Activated CD8-positive, alpha-beta memory T cell treated with anti-CD3 and anti-CD28 coated beads for 1 hour (primary cell): ENCODE data around the gene AMBN.

Experiments
- DNase-seq, 2 donors: peaks; one replicate each; pipeline ENCODE4 v3.0.0-alpha.2; 2020; ENCODE audit warnings: low read depth in 1 of 2; ENCODE audit errors: extremely low read depth in 1 of 2

AMBN gene, protein sequence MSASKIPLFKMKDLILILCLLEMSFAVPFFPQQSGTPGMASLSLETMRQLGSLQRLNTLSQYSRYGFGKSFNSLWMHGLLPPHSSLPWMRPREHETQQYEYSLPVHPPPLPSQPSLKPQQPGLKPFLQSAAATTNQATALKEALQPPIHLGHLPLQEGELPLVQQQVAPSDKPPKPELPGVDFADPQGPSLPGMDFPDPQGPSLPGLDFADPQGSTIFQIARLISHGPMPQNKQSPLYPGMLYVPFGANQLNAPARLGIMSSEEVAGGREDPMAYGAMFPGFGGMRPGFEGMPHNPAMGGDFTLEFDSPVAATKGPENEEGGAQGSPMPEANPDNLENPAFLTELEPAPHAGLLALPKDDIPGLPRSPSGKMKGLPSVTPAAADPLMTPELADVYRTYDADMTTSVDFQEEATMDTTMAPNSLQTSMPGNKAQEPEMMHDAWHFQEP

DNA sequence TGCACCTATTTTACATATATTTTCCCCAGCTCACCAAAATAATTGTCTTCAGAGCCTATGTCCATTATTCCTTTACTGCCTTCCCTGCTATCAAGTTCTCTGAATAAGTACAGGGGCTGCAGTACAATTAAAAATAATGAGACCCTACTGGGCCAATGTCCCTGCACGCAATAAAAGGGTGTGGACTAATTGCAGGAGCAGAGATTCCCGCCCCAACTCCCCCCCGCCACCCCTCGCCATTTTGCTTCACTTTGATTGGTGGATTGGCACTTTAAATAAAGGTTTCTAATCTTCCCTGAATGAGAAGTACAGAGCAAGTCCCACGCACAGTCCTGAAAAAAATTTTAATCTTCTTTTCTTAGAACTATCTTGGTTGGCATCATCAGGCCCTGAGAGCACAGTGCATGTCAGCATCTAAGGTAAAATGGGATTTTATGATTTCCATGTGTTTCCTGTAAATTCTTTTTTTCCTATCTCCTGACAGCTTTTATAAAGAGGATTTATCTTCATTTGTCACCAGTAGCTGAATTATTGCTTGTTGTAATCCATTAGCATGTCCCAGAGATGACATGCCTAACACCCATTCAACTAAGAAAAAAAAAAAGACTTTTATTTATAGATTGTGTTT, at the start of gene AMBN:
Gene AMBN (plus strand): TSS at position 302 of the 628 bp plus-strand sequence. CDS start 103 bp downstream, at position 405.
- DNase-seq: no peak

DNA sequence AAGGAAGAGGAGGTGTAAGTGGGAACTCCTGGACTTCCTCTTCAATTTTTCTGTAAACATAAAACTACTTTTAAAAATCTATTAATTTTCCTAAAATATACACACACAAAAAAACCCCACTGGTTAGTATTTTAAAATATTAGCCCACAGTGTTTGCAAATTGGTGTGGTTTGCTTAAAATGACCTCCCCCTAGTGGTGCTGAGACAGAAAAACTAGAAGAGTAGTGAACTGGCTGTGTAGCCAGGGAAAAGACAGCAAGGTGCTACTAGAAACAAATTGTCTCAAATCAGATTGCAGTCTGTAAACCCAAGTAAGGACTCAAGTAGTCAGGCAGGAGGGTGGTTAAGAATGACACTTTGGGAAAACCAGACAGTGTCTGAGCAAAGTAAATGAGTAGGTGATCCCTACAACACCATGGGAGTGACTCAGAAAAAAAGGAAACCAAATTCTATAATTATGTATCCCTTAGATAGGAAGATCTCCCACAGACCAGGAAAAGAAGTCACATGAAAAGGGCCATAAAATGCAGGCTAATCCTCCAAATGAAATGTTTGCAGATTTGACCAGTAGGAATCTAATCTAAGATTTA, 47.7 kb upstream of the AMBN start:
- DNase-seq: no peak

DNA sequence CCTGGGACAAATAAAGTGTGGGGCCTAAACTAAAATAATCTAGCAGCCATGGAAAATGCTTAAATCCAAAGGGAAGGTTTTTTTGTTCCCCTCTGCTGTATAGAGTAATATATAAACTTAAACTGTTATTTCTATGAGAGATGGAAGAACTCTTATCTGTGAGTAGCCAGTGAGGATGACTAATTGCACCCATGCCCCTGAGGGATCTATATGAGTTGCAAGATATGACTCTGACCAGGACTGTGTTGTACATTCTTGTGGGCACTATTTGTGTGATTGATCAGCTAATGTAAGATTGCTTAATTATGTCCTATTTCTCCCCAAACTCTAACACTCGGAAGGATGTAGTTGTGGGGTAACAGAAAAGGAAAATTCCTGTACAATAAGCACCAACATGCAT, 35.2 kb upstream of the AMBN start:
- DNase-seq: no peak

DNA sequence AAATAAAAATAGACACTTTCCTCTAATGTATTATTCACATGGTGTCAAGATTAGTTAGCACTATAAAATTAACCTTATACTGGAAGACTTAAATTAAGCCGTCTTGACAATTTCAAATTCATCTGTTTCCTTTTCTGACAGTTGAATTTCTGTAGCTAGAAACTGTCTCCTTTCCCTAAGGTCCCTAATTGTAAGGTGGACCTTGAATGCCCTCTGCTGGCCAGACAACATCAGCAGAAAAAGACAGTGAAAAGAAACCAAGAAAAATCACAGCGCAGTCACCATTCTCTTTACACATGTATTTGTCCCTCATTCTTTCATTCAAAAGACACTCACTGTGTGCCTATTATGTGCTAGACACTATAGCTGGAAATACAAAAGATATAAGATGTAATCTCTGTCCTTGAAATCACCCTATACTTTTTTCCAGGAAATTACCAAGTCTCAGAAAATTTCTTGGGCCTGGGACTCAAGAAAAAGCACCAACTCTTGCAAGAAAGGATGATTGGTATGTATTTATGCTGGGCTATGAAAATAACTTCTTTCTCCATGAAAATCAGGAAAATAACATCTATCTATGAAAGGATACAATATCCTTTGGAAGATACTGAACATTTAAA, 32.7 kb upstream of the AMBN start:
- peak in 1 of 2 donors; percentile 3 for DNase-seq

DNA sequence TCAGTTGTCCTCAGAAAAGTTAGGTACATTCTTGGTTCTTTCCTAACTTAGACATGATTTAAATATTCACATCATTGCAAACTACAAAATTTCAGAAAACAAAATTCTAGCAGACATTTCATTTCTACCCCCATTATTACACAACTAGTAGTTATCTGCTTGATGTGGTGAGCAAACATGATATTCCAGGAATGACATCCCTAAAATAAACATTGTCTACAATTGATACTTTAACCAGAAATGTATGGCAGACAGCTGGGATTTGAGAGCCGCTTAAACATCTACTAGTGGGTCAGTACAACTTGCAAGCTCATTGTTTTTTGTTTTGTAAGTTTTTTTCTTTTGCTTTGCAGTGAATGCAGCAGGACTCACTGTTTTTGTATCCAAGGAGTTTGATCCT, 32.1 kb upstream of the AMBN start:
- no peak for DNase-seq

DNA sequence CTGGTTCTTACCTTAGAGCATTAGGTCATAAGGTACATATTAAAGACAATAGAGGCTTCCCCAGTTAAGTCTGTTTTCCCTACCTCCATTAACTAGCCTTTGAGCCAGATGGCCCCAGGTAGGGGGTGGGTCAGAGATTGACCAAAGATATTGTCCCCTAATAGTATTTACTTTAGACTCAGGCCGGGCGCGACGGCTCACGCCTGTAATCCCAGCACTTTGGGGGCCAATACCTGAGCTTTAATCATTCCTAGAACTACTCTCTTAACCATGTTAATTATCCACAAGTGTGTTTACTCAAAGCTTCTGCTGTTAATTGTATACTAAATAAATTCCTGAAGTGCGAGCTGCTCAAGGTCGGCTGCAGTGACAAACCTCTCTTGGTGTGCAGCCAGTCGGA, 28.0 kb upstream of the AMBN start:
- no peak for DNase-seq

DNA sequence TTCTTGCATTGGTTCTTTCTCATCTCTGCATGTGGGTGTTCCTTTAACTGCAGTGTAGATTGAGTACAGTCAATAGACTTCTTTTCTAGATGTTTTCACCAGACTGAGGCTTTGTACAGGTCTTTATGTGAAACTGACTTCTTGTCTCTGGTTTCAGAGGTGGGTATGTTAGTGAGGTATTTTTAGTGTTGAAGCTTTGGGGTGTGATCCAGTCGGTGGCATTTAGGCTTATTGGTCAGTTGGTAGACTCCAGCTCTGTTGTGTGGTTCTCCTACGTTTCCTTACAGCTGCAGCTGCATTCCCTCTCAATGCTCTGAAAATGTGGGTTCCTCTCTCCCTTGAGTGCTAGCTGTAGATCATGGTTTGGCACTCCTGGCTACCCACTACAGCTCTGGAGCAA, 21.3 kb upstream of the AMBN start:
- DNase-seq: no peak

DNA sequence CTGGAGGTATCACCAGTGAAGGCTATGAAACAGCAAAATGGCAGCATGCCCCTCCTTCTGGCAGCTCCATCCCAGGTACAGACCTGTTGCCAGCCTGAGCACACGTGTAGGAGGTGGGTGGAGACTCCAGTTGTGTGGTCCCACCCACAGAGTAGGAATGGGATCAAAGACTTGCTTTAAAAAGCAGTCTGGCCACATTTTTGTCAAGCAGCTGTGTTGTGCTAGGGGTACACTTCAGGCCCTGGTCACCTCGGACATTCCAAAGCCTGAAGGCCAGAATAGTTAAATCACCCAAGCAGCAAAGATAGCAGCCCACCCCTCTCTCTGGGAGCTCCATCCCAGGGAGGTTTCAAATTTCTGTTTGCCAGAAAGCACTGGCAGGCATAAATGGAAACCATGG, 20.3 kb upstream of the AMBN start:
- no peak for DNase-seq

DNA sequence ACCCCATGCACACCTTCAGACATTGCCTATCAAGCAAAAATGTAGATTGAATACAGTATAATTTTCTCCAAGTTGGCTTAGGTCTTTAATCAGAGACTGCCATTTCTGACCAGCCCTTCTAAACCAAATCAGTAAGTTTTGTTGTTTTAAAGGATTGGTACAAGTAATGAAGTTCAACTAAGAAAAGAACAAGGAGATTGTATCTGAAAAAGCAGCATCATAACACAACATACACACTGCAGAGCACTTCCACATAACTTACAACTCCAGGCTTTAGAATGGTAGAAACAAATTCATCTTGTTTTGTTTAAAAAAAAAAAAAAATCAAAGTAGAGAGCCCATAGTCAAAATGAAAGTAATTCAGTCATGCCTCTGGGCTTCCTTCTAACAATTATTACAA, 16.1 kb upstream of the AMBN start:
- no peak for DNase-seq

DNA sequence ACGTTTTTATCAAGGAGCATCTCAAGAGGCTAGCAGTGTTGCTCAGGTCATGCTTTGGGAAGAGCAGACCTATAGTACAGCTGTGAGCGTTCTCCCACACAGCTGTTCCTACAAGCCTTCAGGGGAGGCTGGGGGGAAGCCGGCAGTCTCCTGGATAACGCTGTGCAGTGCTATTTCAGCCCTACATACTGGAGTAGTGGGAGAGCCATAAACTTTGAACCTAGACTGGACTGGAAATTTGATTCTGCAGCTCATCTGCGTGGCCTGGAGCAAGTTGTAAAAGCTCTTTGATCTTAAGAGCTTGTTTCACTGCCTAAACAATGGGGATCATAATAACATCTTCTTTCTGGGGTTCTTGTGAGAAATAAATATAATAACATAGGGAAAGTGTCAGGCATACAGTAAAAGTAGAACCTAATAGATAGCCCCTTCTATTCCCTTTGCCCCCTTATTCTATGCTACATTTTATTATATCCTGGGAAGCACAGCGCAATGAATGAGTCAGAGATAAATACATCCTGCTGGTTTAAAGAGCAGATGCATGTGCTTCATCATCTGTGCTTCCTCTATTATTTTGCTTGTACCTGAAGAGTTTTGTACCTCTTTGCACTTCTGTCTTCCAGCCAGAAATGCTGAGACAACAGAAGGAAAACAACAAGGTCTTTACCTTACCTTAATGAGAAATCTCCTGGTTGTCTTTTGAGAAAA, 14.7 kb upstream of the AMBN start:
- no peak for DNase-seq

DNA sequence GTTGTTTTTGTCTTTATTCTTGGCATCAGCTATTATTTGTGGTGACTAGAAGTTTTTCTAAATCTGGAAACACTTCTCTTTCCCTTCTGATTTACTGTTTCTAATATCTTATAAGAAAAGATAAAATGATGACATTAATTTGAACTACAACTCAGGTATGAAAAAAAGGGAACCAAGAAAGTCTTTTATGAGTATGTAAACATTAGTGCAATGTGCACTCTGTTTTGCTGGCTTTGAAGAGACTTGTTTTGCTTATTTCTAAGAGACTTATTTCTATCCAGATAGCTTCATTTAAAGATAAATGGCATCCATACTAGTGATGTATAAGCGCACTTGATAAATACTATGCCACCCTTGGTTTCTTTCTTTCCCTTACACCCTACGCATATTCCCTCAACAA, 10.1 kb upstream of the AMBN start:
- no peak for DNase-seq

DNA sequence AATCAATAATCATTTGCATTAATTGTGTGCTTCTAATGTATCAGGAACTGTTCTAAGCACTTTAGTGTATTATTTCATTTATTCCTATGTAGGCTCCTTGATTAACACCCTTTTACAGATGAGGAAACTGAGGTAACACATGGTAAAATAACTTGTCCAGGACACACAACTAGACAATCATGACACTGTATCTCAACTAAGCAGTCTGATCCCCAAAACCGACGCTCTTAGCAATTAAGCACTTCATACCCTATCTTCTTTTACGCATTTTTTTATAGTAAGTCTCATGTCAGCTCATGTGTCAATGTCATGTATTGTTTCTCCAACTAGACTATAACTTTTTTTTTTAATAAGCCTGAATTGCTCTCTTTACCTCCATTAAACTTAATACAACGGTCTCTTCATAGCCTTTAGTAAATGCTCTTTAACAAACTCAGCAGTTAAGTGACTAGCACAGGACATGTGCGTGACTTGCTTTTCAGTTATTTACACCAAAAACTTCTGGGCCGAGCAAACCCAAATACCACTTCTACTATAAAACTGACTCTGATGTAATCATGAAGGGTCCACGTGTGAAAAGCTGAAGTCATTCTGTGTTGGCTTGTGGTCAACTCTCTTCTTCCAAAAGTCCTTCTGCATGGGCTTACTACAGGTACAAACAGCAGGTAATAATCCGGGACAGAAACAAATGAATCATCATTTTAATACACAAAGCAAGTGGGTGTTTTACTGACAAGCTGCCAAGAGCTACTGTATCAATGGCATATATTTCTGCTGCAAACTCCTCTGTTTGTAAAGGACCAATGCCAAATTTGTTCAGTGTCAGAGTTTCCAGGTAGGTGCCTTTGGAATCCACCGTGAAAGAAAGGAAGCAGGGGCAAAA, 7.9 kb upstream of the AMBN start:
- DNase-seq: no peak

DNA sequence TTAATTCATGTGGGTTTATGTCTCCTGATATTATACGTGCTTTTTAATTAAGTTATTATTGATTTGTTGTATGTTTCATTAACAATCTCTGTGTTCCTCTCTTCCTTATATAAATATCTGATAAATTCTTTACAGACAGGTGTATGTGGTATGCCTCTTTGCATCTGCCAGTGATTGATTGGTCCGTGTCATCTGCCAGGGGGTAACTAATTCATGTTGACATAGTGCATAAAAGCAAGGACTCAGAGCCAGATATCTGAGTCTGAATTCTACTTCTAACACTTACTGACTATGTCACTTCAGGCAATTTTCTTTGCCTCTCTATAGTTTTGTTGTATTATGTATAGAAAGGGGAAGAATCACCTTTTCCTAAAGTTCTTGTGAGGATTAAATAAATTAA, 5.2 kb upstream of the AMBN start:
- DNase-seq: no peak

DNA sequence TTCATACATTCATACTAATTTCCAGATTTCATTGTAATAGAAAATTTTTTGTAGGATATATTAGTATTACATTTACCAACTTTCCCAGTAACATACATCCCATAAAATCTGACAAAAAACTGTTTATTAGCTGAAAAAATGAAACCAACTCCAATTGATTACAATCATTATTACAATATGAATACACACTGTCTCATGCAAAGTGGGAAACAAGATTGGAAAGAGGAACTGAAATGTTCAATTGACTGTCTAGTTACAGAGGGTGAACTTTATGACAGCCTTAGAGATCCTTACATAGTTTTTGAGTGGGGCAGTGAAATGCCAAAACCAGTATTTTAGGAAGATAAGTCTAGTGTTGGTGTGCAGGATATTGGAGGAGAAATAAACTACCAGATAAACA, 2.3 kb upstream of the AMBN start:
- DNase-seq: no peak

DNA sequence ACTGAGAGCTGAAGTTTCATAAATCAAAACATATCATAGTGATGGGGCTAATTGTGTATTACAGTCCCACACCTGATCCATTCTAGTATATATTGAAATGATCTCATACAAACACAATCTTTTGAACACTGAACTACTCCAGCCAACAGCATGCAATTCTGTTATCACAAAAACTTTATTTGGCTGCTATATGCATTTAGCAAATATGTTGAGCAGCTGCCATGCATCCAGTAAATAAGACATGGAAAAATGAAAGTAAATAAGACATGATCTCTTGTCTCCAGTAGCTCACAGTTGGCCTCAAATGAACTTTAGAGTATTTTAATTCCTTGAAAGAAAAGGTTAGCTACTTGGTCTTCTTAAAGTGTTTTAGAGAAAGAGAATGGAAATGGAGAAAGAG, 2.1 kb downstream of the AMBN start:
- no peak for DNase-seq

DNA sequence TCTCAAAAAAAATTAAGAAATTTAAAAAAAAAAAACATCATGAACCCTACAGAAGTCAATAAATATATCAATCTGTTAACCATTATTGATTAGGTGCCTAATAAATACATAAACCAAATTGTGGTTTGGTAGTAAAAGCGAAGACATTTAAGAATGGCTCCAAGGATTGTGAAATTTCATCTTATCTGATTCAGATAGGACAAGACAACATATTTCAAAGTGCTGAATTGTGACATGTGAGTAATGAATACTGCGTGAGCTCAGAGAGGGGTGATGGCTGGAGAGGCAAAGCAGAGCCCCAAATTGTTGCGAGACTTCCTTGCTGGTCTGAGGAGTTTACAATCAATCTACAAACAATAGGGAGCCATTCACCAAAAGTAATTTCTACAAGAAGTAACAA, 8.2 kb downstream of the AMBN start:
- no peak for DNase-seq

DNA sequence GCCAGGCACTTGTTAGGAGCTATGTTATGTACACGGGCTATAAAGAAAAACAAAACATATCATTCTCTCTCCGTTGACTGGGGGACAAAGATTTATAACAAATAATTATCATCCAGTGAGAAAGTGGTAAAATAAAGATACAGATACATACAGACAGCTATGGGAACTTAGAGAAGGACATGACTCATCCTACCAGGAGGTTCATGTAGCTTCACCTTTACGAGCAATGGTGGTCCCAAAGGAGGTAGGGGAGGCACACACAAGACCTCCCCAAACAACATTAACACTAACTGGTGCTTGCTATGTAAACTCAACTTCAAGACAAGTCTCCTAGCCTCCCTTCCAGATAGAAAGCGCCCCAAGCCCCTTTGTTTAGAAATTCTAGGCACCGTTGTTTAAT, 8.9 kb downstream of the AMBN start:
- DNase-seq: no peak

DNA sequence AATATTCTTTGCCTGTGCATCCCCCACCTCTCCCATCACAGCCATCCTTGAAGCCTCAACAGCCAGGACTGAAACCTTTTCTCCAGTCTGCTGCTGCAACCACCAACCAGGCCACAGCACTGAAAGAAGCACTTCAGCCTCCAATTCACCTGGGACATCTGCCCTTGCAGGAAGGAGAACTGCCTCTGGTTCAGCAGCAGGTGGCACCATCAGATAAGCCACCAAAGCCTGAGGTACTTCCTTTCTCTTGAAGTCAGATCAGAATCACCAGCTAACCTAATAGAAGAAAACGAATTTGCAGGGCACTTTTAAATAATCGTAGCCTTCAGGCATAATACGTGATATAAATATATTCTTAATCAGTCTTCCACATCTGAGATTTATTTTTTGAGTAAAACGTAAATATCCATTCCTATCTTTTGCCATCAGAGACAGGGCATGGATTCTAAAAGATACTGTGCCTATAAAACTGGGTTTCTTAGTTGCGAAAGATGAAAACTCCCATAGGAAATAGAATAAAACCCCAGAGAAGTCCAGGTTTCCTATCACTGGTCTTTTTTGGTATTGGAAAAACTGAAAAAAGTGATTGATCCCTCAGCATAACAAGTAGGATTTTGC, 9.5 kb downstream of the AMBN start:
- peak; percentile 24 for DNase-seq

DNA sequence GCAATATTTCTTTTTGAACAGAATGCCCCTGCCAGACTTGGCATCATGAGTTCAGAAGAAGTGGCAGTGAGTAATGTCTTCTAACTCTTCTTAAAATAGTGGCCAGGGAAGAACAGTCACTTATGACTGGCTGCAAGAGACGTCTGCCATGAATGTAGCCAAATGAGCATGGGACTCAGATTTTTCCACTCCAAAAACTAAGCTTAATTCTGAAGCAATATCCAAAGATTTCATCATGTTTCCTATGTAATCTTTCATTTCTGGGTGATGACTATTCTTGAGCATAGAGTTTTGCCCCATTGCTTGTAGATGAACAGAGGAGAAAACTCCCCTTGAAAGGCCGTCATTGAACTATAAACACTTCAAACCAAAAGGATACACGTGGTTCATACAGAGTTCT, 11.8 kb downstream of the AMBN start:
- no peak for DNase-seq

DNA sequence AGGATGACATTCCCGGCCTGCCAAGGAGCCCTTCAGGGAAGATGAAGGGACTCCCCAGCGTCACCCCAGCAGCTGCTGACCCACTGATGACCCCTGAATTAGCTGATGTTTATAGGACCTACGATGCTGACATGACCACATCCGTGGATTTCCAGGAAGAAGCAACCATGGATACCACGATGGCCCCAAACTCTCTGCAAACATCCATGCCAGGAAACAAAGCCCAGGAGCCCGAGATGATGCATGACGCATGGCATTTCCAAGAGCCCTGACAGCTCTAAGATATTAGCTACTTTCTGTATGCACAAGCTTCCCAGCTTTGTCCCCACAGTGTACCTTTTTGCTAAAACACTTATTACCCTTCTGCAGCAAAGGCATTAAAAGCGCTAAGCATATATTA, 14.4 kb downstream of the AMBN start:
- DNase-seq: no peak
